ENCODE data around the gene EARS2.
A peak's percentile ranks its signal among the peaks of the same experiment; 100 is the strongest.
"Not testable (repeated sequence)": the region's sequence is repeated elsewhere in the genome, so short reads cannot be mapped to it uniquely, and the experiment has no call there.

EARS2 gene

GRCh38 chr16:23512168-23512695 lies 44.9 kb downstream of the EARS2 start:
- FAIRE-seq (no peak), DNase-seq (ENCODE audit: insufficient read length, low spot score) (no peak)
- TF ChIP-seq POLR2A (IDR thresholded peaks at IDR 0.05; ENCODE audit: low read depth, low read length) = no peak

- DNase-seq (ENCODE audit: insufficient read length, low spot score) = no peak
- no peak for FAIRE-seq
- TF ChIP-seq POLR2A (IDR thresholded peaks at IDR 0.05; ENCODE audit: low read depth, low read length) = no peak
These were observed 45.4 kb downstream of the EARS2 start for GRCh38 chr16:23511731-23512130.

DNA sequence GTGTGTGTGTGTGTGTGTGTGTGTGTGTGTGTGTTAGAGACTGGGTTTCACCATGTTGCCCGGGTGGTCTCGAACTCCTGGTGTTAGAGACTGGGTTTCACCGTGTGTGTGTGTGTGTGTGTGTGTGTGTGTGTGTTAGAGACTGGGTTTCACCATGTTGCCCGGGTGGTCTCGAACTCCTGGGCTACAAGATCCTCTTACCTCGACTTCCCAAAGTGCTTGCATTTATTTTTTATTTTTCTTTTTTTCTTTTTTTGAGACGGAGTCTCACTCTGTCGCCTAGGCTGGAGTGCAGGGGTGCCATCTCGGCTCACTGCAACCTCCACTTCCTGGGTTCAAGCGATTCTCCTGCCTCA lies 46.3 kb downstream of the EARS2 start:
- not testable (repeated sequence) for DNase-seq (ENCODE audit: insufficient read length, low spot score); FAIRE-seq

- peak; percentile 92 for TF ChIP-seq POLR2A (IDR thresholded peaks at IDR 0.05; ENCODE audit: low read depth, low read length)
- FAIRE-seq = no peak
- DNase-seq (ENCODE audit: insufficient read length, low spot score) = peak; percentile 76
These were observed 46.8 kb downstream of the EARS2 start, which contains the start of gene GGA2 for GRCh38 chr16:23510164-23510914. Gene GGA2 (minus strand): TSS chr16:23510494. CDS start chr16:23510411, 83 bp downstream.

GRCh38 chr16:23509782-23510163 lies 47.4 kb downstream of the EARS2 start:
- FAIRE-seq (no peak), DNase-seq (ENCODE audit: insufficient read length, low spot score) (no peak)
- TF ChIP-seq POLR2A (IDR thresholded peaks at IDR 0.05; ENCODE audit: low read depth, low read length) = no peak

DNA sequence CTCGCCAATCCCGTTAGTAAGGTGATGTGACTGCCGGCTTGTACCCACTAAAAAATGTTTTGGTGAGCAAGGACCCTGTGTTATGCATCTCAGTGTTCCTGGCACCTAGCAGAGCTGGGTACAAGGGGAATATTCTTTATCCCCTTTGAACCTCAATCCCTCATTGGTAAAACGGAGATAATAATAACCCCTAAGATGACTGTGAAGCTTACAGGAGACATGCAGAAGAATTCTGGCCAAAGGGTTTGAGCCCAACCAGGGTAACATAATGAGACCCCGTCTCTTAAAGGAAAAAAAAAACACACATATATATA lies 47.8 kb downstream of the EARS2 start:
- no peak for DNase-seq (ENCODE audit: insufficient read length, low spot score)
- TF ChIP-seq POLR2A (IDR thresholded peaks at IDR 0.05; ENCODE audit: low read depth, low read length) = no peak
- FAIRE-seq = no peak

DNA sequence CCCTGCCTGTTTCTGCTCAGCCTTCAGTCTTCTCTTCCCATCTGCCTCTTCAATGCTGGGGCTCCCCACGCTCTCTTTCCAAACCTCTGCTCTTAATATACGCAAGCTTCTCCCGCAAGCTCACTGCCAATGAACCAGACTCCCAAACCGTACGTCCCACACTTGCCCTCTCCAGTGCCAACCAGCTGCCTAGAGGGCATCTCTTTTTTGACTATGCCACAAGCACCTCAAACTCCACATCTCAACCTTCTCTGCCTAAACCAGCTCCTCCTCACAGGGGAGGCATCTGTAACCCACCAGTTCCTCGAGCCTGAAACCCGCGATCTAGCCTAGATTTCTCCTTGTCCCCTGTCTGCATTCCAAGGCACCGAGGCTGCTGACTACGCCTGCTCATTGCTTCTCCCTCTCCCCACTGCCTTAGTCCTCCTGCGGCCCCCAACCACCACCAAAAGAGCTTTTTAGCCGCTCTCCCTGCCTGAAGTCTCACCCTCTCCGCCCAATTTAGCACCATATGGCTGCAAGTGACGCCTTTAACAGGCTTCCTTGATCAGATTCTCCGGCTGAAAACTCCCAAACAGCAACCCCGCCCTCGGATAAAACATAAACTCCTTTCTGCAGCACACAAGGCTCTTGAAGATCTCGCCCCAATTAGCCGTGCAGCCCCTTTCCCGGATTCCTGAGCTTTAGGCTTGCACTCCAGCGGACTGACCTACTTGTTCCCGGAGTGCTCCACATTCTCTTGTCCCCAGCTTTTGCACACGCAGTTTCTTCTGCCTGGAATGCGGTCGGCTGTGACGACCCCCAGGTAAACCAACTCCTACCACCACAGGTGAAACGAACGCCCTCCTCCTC lies 48.3 kb downstream of the EARS2 start:
- FAIRE-seq (no peak), DNase-seq (ENCODE audit: insufficient read length, low spot score) (no peak)
- TF ChIP-seq POLR2A (IDR thresholded peaks at IDR 0.05; ENCODE audit: low read depth, low read length) = no peak

- no peak for TF ChIP-seq POLR2A (IDR thresholded peaks at IDR 0.05; ENCODE audit: low read depth, low read length)
- no peak for FAIRE-seq
- no peak for DNase-seq (ENCODE audit: insufficient read length, low spot score)
These were observed 50.5 kb downstream of the EARS2 start for GRCh38 chr16:23506606-23506994.

DNA sequence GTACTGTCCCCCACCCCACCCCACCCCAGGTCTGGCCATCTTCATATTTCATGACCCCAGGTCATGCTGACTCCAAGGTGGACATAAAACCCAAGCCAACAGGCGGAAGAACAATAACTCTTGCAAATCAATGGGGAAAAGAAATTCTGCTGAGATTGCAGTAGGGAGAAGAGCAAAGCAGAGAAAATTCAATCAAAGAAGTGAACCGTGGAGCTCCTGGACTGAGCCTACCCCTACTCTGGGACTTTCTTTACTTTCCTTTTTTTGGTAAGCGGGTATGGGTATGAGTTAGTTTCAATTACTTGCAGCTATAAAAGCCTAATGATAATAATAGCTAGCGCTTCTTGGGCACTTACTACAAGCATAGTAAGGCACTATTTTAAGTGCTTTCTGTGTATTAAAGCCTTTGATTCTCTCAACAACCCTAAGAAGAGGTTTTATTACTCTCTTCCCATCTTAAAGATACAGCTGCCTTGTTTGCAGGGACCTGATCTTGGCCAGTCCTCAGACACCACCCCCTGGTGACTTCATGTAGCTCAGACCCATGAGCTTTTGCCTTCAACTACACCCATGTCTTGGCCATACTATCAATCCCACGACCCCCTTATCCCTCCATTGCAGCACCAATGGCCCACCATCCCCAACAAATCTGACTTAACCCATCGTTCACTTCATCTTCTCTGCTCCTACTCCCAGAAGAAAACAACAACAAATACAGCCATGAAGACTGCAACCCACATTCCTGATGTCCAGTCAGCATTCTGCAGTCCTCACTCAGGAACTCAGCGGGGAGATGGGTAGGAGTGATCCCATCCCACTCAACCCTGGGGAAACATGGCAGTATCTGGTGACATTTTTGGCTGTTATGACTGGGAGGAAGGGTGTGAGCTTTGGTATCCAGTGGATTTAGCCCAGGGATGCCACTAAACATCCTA lies 51.2 kb downstream of the EARS2 start:
- TF ChIP-seq POLR2A (IDR thresholded peaks at IDR 0.05; ENCODE audit: low read depth, low read length) = no peak
- FAIRE-seq (no peak), DNase-seq (ENCODE audit: insufficient read length, low spot score) (no peak)

- TF ChIP-seq POLR2A (IDR thresholded peaks at IDR 0.05; ENCODE audit: low read depth, low read length) = no peak
- no peak for FAIRE-seq
- no peak for DNase-seq (ENCODE audit: insufficient read length, low spot score)
These were observed 51.9 kb downstream of the EARS2 start for GRCh38 chr16:23505180-23505665.

DNA sequence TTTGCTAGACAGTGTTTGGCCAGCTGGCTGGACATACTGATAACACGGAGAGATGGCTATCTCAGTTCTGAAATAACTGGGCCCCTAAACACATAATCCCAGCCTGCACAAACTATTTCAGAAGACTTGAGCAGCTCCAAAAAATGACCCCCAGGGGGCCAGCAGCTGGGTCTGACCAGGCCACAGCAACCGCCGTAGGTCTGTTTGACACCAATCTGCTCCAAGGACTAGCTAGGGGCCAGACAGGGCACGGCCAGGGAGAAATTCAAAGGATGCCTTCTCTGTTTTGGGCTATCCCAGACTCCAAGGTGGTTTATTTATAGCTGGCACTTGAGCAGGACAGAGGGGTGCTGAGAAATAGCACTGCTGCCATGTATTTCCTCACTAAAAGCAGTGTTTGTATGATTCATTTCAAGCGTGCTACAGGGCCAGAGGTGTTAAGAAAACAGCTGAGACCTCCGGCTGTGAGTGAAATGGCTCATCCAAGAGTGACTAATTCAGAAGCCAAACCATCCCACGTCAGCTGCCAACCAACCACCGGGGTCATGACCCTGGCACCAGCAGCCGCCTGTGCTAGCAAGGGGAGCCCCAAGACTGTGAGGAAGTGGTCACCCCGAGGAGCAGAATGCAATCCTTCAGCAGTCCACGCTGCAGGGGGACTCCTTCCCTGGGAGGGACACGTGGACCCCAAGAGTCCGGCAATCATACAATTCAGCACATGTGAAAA lies 52.5 kb downstream of the EARS2 start:
- FAIRE-seq (peak; percentile 89), DNase-seq (ENCODE audit: insufficient read length, low spot score) (peak; percentile 80)

DNA sequence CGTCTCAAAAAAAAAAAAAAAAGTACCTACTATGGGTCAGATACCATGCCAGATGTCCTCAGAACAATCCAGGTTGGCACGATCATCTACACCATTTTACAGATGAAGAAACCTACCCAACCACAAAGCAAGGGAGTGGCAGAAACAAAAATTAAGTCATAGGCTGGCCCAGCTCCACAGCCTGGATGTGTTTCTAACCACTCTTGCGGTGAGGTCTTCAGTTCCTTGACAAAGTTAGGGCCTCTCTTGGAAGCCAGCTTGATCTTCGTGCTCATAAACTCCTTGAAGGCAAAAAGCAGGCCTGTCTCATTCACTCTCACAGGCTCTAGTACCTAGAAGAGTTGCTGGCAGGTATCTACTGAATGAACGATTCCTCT lies 53.1 kb downstream of the EARS2 start:
- no peak for TF ChIP-seq POLR2A (IDR thresholded peaks at IDR 0.05; ENCODE audit: low read depth, low read length)
- peak; percentile 52 for FAIRE-seq
- DNase-seq (ENCODE audit: insufficient read length, low spot score) = peak; percentile 48

More for the DNA sequence above, 52.5 kb downstream of the EARS2 start:
- TF ChIP-seq POLR2A (IDR thresholded peaks at IDR 0.05; ENCODE audit: low read depth, low read length) = no peak

DNA sequence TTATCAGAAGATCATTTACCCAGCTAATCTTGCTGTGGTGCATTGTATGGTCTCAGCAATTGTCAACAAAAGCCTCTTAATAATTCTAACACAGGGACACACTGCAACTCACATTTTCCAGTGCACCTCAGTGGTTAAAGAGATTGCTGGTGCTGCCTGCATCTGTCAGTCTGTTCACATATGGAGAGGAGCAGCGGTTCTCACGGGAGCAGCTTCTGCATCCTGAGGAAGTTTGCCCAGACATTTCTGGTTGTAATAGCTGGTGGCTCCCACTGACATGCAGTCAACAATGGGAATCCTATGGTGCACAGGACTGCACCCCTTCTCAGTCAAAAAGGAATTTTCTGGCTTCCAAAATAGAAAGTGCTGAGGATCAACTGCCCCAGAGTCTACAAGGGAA lies 54.7 kb downstream of the EARS2 start:
- FAIRE-seq (no peak), DNase-seq (ENCODE audit: insufficient read length, low spot score) (no peak)
- TF ChIP-seq POLR2A (IDR thresholded peaks at IDR 0.05; ENCODE audit: low read depth, low read length) = no peak

Measured in H54 (cell line).